Measurements from ENCODE around the gene GLOD4.
"Not testable (repeated sequence)": the region's sequence is repeated elsewhere in the genome, so short reads cannot be mapped to it uniquely, and the experiment has no call there.

Gene GLOD4

GRCh38 chr17:796609-797008 lies 14.5 kb upstream of the GLOD4 start:
- no peak for DNase-seq (ENCODE audit: low spot score)
- TF ChIP-seq CTCF (IDR thresholded peaks at IDR 0.05; ENCODE audit: borderline replicate concordance, control extremely low read depth, extremely low read depth, insufficient read depth, missing control alignments): no peak
- in situ Hi-C loops (cut with MboI; ENCODE audit: low sequenced_read_pairs, unreplicated experiment): loop anchor here (10.0 kb wide), 1 partner anchor 188 kb away; no protein-coding TSS in a partner anchor

- no peak for TF ChIP-seq CTCF (IDR thresholded peaks at IDR 0.05; ENCODE audit: borderline replicate concordance, control extremely low read depth, extremely low read depth, insufficient read depth, missing control alignments)
- in situ Hi-C loops (cut with MboI; ENCODE audit: low sequenced_read_pairs, unreplicated experiment): loop anchor here (10.0 kb wide), 1 partner anchor 189 kb away; no protein-coding TSS in a partner anchor
Observed at GRCh38 chr17:795721-796120, 13.6 kb upstream of the GLOD4 start.

GRCh38 chr17:795276-795675 lies 13.2 kb upstream of the GLOD4 start:
- TF ChIP-seq CTCF (IDR thresholded peaks at IDR 0.05; ENCODE audit: borderline replicate concordance, control extremely low read depth, extremely low read depth, insufficient read depth, missing control alignments): no peak
- no peak for DNase-seq (ENCODE audit: low spot score)
- in situ Hi-C loops (cut with MboI; ENCODE audit: low sequenced_read_pairs, unreplicated experiment): loop anchor here (10.0 kb wide), 1 partner anchor 190 kb away; no protein-coding TSS in a partner anchor

More at GRCh38 chr17:795721-796120, 13.6 kb upstream of the GLOD4 start:
- DNase-seq (ENCODE audit: low spot score): no peak

GRCh38 chr17:794876-795275 lies 12.8 kb upstream of the GLOD4 start:
- DNase-seq (ENCODE audit: low spot score): peak; percentile 81
- TF ChIP-seq CTCF (IDR thresholded peaks at IDR 0.05; ENCODE audit: borderline replicate concordance, control extremely low read depth, extremely low read depth, insufficient read depth, missing control alignments): peak; percentile 49
- in situ Hi-C loops (cut with MboI; ENCODE audit: low sequenced_read_pairs, unreplicated experiment): loop anchor here (10.0 kb wide), 1 partner anchor 190 kb away; no protein-coding TSS in a partner anchor

GRCh38 chr17:792277-792676 lies 10.2 kb upstream of the GLOD4 start:
- no peak for TF ChIP-seq CTCF (IDR thresholded peaks at IDR 0.05; ENCODE audit: borderline replicate concordance, control extremely low read depth, extremely low read depth, insufficient read depth, missing control alignments)
- DNase-seq (ENCODE audit: low spot score): no peak
- in situ Hi-C loops (cut with MboI; ENCODE audit: low sequenced_read_pairs, unreplicated experiment): loop anchor here (10.0 kb wide), 1 partner anchor 193 kb away; no protein-coding TSS in a partner anchor

GRCh38 chr17:791829-792228 lies 9.7 kb upstream of the GLOD4 start:
- DNase-seq (ENCODE audit: low spot score): no peak
- TF ChIP-seq CTCF (IDR thresholded peaks at IDR 0.05; ENCODE audit: borderline replicate concordance, control extremely low read depth, extremely low read depth, insufficient read depth, missing control alignments): no peak
- in situ Hi-C loops (cut with MboI; ENCODE audit: low sequenced_read_pairs, unreplicated experiment): loop anchor here (10.0 kb wide), 1 partner anchor 193 kb away; no protein-coding TSS in a partner anchor

- DNase-seq (ENCODE audit: low spot score): not testable (repeated sequence)
- in situ Hi-C loops (cut with MboI; ENCODE audit: low sequenced_read_pairs, unreplicated experiment): loop anchor here (10.0 kb wide), 1 partner anchor 194 kb away; no protein-coding TSS in a partner anchor
Observed at GRCh38 chr17:790874-791247, 8.8 kb upstream of the GLOD4 start.

GRCh38 chr17:789931-790873 lies 8.1 kb upstream of the GLOD4 start:
- not testable (repeated sequence) for DNase-seq (ENCODE audit: low spot score)
- in situ Hi-C loops (cut with MboI; ENCODE audit: low sequenced_read_pairs, unreplicated experiment): loop anchor here (10.0 kb wide), 1 partner anchor 195 kb away; no protein-coding TSS in a partner anchor
